ENCODE data around the gene CST11. TPM values are rescaled to one million over a fixed set of nuclear protein-coding genes. Genes with fewer than 3 reads are reported as not detected.

CST11 gene
- polyA plus RNA-seq, 2 of the 4 experiments (the other 2 are of a cell fraction): not detected

Small RNA genes lying within 50 kb of the gene (small RNA-seq; reads per million reads assigned to genes)
- gene RF00019: 0 reads per million in 6 experiments

Other genes starting within 250 kb of the CST11 start
- 68.2 and 71.8 TPM in 2 replicates for gene NXT1, start 102.1 kb downstream of the CST11 start, polyA plus RNA-seq (2011; rRNA removed)
- 44.3 to 45.5 TPM (median 45.1 TPM) in 3 replicates for gene NXT1, start 102.1 kb downstream of the CST11 start, polyA plus RNA-seq (2017; fragmentation: RNase III; extraction: RNeasy Plus Mini Kit Qiagen cat#74134 plus additional on column Dnase treatment)
- gene GZF1, start 90.7 kb downstream of the CST11 start, polyA plus RNA-seq (2011; rRNA removed): 24.7 and 33.4 TPM in 2 replicates
- 13.2 to 16.1 TPM (median 15.6 TPM) in 3 replicates for gene GZF1, start 90.7 kb downstream of the CST11 start, polyA plus RNA-seq (2017; fragmentation: RNase III; extraction: RNeasy Plus Mini Kit Qiagen cat#74134 plus additional on column Dnase treatment)
- gene NAPB, start 31.4 kb downstream of the CST11 start, polyA plus RNA-seq (2011; rRNA removed): 8.2 and 12.7 TPM in 2 replicates
- gene NAPB, start 31.4 kb downstream of the CST11 start, polyA plus RNA-seq (2017; fragmentation: RNase III; extraction: RNeasy Plus Mini Kit Qiagen cat#74134 plus additional on column Dnase treatment): 5.7 to 6.6 TPM (median 6.2 TPM) in 3 replicates
- gene CSTL1, start 13.2 kb downstream of the CST11 start, polyA plus RNA-seq (2011; rRNA removed): not detected in 2 replicates
- gene CSTL1, start 13.2 kb downstream of the CST11 start, polyA plus RNA-seq (2017; fragmentation: RNase III; extraction: RNeasy Plus Mini Kit Qiagen cat#74134 plus additional on column Dnase treatment): not detected in 3 replicates
- gene CST8, start 38.2 kb upstream of the CST11 start, polyA plus RNA-seq (2011; rRNA removed): not detected in 2 replicates
- gene CST8, start 38.2 kb upstream of the CST11 start, polyA plus RNA-seq (2017; fragmentation: RNase III; extraction: RNeasy Plus Mini Kit Qiagen cat#74134 plus additional on column Dnase treatment): not detected in 3 replicates
- not detected in 2 replicates for gene CST9L, start 115.6 kb upstream of the CST11 start, polyA plus RNA-seq (2011; rRNA removed)
- not detected in 3 replicates for gene CST9L, start 115.6 kb upstream of the CST11 start, polyA plus RNA-seq (2017; fragmentation: RNase III; extraction: RNeasy Plus Mini Kit Qiagen cat#74134 plus additional on column Dnase treatment)
- not detected in 2 replicates for gene CST9, start 153.0 kb upstream of the CST11 start, polyA plus RNA-seq (2011; rRNA removed)
- not detected in 3 replicates for gene CST9, start 153.0 kb upstream of the CST11 start, polyA plus RNA-seq (2017; fragmentation: RNase III; extraction: RNeasy Plus Mini Kit Qiagen cat#74134 plus additional on column Dnase treatment)
- 136 and 179 TPM in 2 replicates for gene CST3, start 185.1 kb upstream of the CST11 start, polyA plus RNA-seq (2011; rRNA removed)
- gene CST3, start 185.1 kb upstream of the CST11 start, polyA plus RNA-seq (2017; fragmentation: RNase III; extraction: RNeasy Plus Mini Kit Qiagen cat#74134 plus additional on column Dnase treatment): 229 to 259 TPM (median 238 TPM) in 3 replicates
- gene CST4, start 236.2 kb upstream of the CST11 start, polyA plus RNA-seq (2011; rRNA removed): not detected in 2 replicates
- not detected in 3 replicates for gene CST4, start 236.2 kb upstream of the CST11 start, polyA plus RNA-seq (2017; fragmentation: RNase III; extraction: RNeasy Plus Mini Kit Qiagen cat#74134 plus additional on column Dnase treatment)

All from A549 (cell line).